ENCODE results near the gene NAXD.
"Not testable (repeated sequence)": the region's sequence is repeated elsewhere in the genome, so short reads cannot be mapped to it uniquely, and the experiment has no call there.

NAXD gene

DNA sequence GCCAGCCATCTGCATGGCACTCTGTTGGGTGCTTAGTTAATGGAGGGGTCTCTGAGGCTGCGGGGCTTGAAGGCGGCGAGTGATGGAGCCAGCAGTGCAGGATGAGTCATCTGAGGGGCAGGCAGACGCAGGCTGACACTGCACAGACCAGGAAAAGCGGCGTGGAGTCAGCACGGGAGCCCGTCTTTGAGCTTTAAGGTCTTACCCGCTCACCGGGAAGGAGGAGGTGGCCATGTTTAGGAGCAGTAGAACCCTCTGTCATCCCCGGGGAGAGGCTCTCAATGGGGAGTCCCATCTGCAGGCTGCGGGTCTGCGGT is 13.1 kb downstream of the NAXD start:
- DNase-seq (ENCODE audit: low spot score): no peak

DNA sequence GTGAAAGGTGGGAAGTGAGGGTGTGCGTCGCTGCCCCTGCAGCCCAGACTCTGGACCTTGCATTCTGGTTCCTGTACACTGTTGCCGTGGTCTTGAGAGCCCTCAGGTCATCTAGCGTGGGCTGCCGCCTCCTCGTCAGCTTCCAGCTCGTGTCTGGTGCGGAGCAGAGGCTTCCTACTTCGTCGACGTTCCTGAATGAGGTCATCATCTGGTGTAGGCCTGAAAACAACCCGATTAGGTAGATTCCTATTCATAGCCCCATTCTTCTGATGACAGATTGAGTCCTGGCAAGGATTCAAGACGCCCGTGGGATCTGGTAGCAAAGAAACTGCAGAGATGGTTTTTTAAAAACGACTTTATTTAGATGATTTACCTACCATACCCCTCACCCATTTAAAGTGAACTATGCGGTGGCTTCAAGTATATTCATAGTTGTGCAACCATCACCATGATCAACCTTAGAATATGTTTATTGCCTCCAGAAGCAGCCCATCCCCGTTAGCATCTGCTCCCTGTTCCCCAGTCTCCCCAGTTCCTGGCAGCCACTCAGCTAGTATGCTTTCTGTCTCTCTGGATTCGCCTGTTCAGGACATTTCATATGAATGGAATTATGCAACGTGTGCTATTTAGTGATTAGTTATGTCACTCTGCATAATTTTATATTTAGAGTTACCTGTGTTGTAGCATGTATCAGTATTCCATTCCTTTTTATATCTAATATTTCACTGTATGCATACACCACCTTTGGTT is 13.8 kb downstream of the NAXD start:
- no peak for DNase-seq (ENCODE audit: low spot score)

GRCh38 chr13:110629735-110630134 is 14.4 kb downstream of the NAXD start:
- no peak for DNase-seq (ENCODE audit: low spot score)

DNA sequence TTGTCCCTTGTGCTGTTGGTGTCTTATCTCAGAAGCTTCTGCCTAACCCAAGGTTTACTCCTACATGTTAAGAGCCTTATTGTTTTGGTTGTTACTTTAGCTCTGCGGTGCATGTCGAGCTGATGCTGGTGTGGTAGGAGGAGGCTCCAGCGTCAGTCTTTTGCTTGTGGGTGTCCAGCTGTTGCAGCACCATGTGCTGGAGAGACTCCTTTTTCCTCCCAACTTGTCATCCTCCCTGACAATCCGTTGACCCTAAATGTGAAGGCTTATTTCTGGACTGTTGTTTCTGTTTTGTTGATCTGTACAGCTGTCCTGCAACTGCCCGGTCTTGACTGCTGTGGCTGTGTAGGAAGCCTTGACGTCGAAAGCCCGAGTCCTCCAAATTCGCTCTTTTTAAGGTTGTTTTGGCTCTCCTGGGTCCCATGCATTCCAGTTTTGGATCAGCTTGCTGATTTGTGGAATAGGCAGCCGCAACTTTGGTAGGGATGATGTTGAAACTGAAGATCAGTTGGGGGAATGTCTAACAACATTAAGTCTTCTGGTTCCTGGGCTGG is 15.3 kb downstream of the NAXD start:
- DNase-seq (ENCODE audit: low spot score): no peak

- not testable (repeated sequence) for DNase-seq (ENCODE audit: low spot score)
Observed at GRCh38 chr13:110632255-110632654, 16.9 kb downstream of the NAXD start.

DNA sequence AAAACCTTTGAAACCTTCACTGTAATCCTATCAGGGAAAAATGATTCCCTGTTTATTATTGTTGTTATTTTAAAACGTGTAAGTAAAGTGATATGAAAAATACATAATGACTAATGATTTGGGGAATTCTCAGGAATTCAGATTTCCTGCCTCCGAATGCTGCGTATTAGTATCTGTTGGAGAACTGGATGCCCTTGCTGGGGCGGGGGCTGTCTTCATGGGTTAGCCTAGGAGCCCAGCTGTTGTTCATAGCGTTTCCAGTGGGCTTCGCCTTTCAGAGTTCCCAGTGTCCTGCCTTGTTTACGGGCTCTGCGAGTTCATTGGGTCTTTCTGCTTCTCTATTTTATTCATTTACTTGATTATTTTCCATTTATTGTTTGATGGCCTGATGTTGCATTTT is 18.4 kb downstream of the NAXD start:
- DNase-seq (ENCODE audit: low spot score): no peak

GRCh38 chr13:110634558-110634957 is 19.2 kb downstream of the NAXD start:
- no peak for DNase-seq (ENCODE audit: low spot score)

GRCh38 chr13:110635405-110636002 is 20.2 kb downstream of the NAXD start:
- no peak for DNase-seq (ENCODE audit: low spot score)

DNA sequence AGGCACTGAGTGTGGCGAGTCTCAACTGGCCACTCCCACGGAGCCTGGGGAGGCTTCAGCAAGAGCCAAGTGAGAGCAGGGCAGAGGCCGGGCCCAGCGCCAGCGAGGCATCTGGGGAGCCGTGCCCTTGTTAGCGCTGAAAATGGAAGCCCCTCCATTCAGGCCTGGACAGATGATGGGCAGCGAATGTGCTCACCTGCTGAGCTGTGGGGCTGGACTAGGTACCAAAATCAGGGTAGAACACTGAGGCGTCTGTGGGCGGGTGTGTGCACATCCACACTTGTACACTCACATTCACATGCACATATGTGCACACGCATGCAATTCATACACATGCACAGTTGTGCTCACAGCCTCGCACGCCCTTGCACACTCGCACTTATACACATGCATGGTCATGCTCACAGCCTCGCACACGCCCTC is 20.7 kb downstream of the NAXD start:
- no peak for DNase-seq (ENCODE audit: low spot score)

- DNase-seq (ENCODE audit: low spot score): no peak
Observed at GRCh38 chr13:110636701-110637201, 21.4 kb downstream of the NAXD start.

- DNase-seq (ENCODE audit: low spot score): no peak
Observed at GRCh38 chr13:110637275-110637674, 21.9 kb downstream of the NAXD start.

- no peak for DNase-seq (ENCODE audit: low spot score)
Observed at GRCh38 chr13:110637747-110638146, 22.4 kb downstream of the NAXD start.

DNA sequence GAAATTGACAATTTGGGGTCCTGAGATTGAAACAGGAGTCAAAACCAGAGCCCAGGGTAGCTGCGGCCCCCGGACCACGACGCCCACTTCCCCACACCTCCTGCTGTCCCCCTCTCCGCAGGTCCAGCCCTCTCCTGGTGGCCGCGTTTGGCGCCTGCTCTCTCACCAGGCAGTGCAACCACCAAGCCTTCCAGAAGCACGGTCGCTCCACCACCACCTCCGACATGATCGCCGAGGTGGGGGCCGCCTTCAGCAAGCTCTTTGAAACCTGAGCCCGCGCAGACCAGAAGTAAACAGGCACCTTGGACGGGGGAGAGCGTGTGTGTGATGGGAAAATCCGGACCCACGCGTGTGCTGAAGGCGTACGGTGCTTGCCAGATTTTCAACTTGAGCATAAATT is 22.9 kb downstream of the NAXD start:
- DNase-seq (ENCODE audit: low spot score): no peak

GRCh38 chr13:110638814-110639806 is 23.8 kb downstream of the NAXD start:
- no peak for DNase-seq (ENCODE audit: low spot score)

DNA sequence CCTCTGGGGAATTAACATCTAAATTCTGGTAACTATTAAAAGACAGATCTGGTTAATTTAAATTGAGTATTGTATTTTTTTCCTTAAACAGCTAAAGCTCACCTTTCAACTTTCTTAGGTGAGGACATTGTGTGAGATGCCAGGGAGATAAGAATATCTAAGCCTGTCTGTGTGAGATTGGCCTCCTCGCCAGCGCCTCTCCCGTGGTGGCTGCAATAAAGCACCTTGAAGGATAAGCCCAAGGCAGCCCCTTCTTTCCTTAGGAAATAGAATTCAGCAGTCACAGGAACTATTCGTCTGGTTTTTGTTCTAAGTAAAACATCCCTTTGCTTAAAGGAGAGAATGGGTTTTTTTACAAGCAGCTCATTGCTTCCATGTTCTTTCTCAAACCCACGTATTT is 24.6 kb downstream of the NAXD start:
- no peak for DNase-seq (ENCODE audit: low spot score)

DNA sequence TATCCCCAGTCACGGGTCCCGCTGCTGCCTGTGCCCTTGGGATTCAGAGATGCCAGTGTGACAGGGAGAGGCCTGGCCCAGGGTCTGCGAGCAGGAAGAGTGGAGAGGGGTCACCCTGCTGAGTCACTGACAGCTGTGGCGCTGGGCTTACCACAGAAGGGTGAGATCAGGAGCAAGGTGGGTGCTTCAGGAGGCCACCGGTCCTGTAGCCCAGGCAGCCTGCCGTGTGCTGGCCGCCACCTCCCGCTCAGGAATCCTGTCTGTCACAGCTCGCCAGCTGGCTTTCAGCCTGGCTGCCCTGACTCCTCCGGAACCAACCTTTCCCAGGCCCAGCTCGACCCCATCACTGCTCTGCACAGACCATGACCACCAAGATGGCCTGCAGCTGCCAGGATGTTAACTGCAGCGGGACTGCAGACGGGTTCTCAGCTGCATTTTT is 25.3 kb downstream of the NAXD start:
- no peak for DNase-seq (ENCODE audit: low spot score)

DNA sequence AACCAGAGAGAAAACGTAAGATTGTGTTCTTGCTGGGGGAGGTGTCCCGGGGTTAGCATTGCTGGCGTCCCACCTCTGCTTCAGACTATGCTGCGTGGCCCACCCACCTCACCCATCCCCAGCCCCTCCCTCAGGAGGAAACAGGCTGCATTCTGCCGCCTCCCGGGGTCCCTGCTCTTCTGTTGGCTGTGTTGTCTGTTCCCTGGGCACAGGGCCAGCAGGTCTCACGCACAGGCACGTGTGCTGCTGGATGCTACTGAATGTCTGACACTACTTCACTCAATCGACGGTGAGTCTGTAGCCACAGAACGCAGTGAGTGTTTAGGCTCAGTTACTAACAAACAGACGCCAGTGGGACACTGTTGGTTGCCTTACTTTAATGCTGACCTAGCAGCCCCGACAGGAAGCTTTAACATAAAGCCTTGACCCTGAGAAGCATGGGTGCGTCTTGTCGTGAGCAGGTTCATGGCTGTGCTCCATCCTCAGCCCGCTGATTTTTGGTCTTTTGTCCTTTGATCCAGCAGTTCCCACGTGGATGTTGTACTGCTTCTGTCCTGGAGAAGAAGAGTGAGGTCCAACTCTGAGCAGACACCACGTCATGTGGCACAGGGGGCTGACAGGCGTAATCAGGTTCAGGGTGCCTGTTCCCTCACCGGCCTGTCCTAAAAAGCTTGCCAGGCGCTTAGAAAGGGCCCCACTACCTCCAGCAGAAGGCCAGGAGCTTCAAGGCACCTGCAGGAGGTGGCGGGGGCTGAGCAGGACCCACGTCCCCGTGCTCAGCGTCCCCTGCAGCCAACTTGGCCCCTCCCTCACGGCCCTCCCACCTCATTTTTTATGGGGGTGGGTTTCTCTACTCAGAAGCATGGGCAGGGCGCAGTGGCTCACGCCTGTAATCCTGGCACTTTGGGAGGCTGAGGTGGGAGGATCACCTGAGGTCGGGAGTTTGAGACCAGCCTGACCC is 26.0 kb downstream of the NAXD start:
- no peak for DNase-seq (ENCODE audit: low spot score)

DNA sequence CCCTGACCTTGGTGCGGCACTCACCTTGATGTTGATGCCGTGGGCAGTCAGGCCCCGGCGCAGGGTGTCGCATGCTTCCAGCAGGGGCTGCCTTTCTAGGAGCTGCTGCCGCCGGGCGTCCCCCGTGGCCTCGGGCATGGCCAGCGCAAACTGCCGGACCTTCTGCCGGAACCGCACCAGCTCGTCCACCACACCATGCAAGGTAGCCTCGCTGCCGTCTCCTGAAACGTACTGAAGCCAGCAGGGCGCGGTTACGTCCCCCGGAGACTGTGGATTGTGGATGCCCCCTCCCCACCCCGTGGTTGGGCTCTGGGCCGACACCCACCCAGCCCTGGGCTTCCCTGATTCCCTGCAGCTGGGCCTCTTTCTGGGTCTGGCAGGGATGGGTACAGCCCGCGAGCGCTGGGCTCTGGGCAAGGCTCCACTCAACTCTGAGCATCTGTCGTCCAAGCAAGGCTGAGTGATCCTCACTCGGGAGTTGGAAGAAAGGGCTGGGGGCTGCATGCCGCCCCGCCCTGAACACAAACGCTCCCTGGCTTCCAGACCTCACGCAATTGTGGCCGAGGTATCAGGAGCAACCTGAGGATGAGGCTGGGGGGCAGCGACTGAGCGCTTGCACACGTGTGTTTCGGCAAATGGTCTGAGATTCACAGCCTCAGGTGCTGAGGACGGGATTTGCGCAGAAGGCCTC is 27.1 kb downstream of the NAXD start:
- no peak for DNase-seq (ENCODE audit: low spot score)

DNA sequence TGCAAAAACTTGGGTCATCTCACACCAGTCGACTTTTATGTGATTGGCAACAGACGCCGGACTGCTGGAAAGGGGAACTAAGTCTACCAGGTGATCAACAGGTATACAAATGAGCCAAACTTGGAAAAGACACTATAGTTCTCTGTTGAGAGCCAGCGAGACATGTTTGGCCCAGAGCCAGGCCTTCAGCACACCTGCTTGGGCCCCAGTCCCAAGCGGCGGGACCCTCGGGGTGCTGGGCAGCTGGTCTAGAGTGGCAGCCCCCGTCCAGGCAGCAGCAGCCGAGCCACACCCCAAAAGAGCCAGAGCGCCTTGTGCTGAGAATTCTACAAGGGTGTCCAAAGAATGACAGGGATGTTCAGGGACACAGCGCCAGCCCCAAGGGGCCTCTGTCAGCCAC is 28.0 kb downstream of the NAXD start:
- no peak for DNase-seq (ENCODE audit: low spot score)

GRCh38 chr13:110643768-110644421 is 28.6 kb downstream of the NAXD start:
- no peak for DNase-seq (ENCODE audit: low spot score)
